GM13977 (cell line): ENCODE measurements around the gene FANCI.
A peak's percentile ranks its signal among the peaks of the same experiment; 100 is the strongest.

ENCODE experiments used
- DNase-seq: peaks from one replicate; pipeline ENCODE4 v3.0.0; 2012; ENCODE audit warnings: low spot score
- CTCF ChIP-seq: IDR thresholded peaks from 2 replicates; pipeline ENCODE4 v1.5.1; 2012; ENCODE audit warnings: mild to moderate bottlenecking, control low read depth; ENCODE audit not compliant: insufficient read depth; ENCODE audit errors: extremely low read depth, missing control alignments
- in situ Hi-C: fragments of 300-500 bp; cut with MboI; formaldehyde crosslinking; loops from one replicate; pipeline ENCODE4 v1.12.0; 2022; ENCODE audit warnings: low sequenced_read_pairs, low pct_unique_long_range_greater_than_20kb, mixed read lengths, inconsistent platforms; ENCODE audit not compliant: unreplicated experiment

The FANCI gene

GRCh38 chr15:89198196-89198595 lies 45.6 kb upstream of the FANCI start:
- no peak for DNase-seq
- TF ChIP-seq CTCF, result no peak
- in situ Hi-C loops, result loop anchor here (25.0 kb wide), 1 partner anchor 286 kb away; the partner anchor contains the start of gene MFGE8

- TF ChIP-seq CTCF, result no peak
- in situ Hi-C loops, result loop anchor here (25.0 kb wide), 1 partner anchor 287 kb away; the partner anchor contains the start of gene MFGE8
- DNase-seq, result no peak
These were observed 44.8 kb upstream of the FANCI start for GRCh38 chr15:89198934-89199333.

GRCh38 chr15:89199746-89200145 lies 44.0 kb upstream of the FANCI start:
- no peak for TF ChIP-seq CTCF
- in situ Hi-C loops, result loop anchor here (25.0 kb wide), 1 partner anchor 287 kb away; the partner anchor contains the start of gene MFGE8
- DNase-seq, result no peak

GRCh38 chr15:89200182-89200581 lies 43.6 kb upstream of the FANCI start:
- in situ Hi-C loops, result no loop called here
- DNase-seq, result no peak

GRCh38 chr15:89201465-89202005 lies 42.2 kb upstream of the FANCI start:
- TF ChIP-seq CTCF, result no peak
- no peak for DNase-seq
- in situ Hi-C loops, result no loop called here

More at GRCh38 chr15:89200182-89200581, 43.6 kb upstream of the FANCI start:
- TF ChIP-seq CTCF, result no peak

GRCh38 chr15:89203705-89204273 lies 40.0 kb upstream of the FANCI start:
- in situ Hi-C loops, result no loop called here
- DNase-seq, result peak; percentile 39
- no peak for TF ChIP-seq CTCF
